Neural cell (in vitro differentiated cells): ENCODE results near the gene HIVEP3.

Experiments
- EP300 ChIP-seq: fragments of 450-650 bp; conservative IDR thresholded peaks from 2 replicates; pipeline ENCODE4 v1.6.1; 2014; ENCODE audit warnings: antibody characterized with exemption, mild to moderate bottlenecking, moderate library complexity; ENCODE audit not compliant: poor library complexity, severe bottlenecking
- EZH2 ChIP-seq: fragments of 200-600, 300-800 bp; shearing (Covaris generic), sonication (generic); IDR thresholded peaks from 2 replicates; pipeline ENCODE4 v1.6.1; 2014; ENCODE audit warnings: antibody characterized with exemption, low read length, borderline replicate concordance, mild to moderate bottlenecking; ENCODE audit not compliant: insufficient read depth, poor library complexity, severe bottlenecking
- MXI1 ChIP-seq: fragments of 450-650 bp; conservative IDR thresholded peaks from 2 replicates; pipeline ENCODE4 v1.6.1; 2014; ENCODE audit warnings: antibody characterized with exemption, mild to moderate bottlenecking; ENCODE audit not compliant: poor library complexity, severe bottlenecking
- POLR2AphosphoS5 ChIP-seq: IDR thresholded peaks from 2 replicates; pipeline ENCODE4 v1.6.1; 2012
- RAD21 ChIP-seq: fragments of 450-650 bp; conservative IDR thresholded peaks from 2 replicates; pipeline ENCODE4 v1.6.1; 2014; ENCODE audit warnings: antibody characterized with exemption, mild to moderate bottlenecking, moderate library complexity
- SMC3 ChIP-seq: fragments of 450-650 bp; conservative IDR thresholded peaks from 2 replicates; pipeline ENCODE4 v1.6.1; 2014; ENCODE audit warnings: antibody characterized with exemption, mild to moderate bottlenecking, moderate library complexity; ENCODE audit not compliant: poor library complexity
- TAF1 ChIP-seq: IDR thresholded peaks from 2 replicates; pipeline ENCODE4 v1.6.1; 2012; ENCODE audit warnings: low read depth
- TF ChIP-seq, protein P1 (sequence below): fragments of 450-650 bp; IDR thresholded peaks from 2 replicates; pipeline ENCODE4 v1.5.1; 2014; ENCODE audit warnings: antibody characterized with exemption, mild to moderate bottlenecking, moderate library complexity; ENCODE audit not compliant: poor library complexity, severe bottlenecking
- TF ChIP-seq, protein P2 (sequence below): IDR thresholded peaks from 2 replicates; pipeline ENCODE4 v1.6.1; 2012; ENCODE audit warnings: borderline replicate concordance

DNA sequence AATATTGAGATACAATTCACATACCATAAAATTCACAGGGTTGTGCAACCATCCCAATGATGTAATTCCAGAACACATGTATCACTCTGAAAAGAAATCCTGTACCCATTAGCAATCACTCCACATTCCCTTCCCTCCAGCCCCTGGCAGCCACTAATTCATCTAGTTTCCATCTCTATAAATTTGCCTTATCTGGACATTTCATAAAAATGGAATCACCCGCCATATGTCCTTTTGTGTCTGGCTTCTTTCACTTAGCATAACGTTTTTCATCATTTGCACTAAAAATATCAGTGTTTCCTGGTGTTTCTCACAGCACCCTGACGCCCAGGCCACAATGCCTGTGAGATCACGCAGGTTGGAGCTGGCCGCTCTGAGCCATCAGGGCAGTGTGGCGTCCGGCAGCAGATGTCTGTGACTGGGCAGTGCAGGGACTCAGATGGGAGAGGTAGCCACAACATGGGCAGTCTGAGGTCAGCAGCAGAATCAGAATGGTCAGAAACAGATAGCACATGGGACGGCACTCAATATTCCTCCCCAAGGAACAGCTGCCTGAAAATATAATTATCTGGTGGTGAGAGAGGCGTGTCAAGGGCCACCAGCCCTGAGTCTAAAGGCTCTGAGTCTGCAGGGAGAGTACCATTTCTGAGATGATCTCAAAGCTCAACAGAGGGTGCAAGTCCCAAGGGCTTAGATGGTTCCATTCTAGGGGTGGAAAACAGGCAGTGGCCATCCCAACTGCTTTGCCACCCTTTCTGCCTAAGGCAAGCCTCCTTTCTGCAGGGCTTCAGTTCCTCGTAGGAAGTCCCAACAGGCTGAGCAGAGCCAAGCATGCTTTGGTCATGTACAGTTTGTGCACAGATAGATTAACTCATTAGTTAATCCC, 304.8 kb downstream of the HIVEP3 start:
- TF ChIP-seq, protein P1, sequence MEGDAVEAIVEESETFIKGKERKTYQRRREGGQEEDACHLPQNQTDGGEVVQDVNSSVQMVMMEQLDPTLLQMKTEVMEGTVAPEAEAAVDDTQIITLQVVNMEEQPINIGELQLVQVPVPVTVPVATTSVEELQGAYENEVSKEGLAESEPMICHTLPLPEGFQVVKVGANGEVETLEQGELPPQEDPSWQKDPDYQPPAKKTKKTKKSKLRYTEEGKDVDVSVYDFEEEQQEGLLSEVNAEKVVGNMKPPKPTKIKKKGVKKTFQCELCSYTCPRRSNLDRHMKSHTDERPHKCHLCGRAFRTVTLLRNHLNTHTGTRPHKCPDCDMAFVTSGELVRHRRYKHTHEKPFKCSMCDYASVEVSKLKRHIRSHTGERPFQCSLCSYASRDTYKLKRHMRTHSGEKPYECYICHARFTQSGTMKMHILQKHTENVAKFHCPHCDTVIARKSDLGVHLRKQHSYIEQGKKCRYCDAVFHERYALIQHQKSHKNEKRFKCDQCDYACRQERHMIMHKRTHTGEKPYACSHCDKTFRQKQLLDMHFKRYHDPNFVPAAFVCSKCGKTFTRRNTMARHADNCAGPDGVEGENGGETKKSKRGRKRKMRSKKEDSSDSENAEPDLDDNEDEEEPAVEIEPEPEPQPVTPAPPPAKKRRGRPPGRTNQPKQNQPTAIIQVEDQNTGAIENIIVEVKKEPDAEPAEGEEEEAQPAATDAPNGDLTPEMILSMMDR = no peak
- TF ChIP-seq, protein P2, sequence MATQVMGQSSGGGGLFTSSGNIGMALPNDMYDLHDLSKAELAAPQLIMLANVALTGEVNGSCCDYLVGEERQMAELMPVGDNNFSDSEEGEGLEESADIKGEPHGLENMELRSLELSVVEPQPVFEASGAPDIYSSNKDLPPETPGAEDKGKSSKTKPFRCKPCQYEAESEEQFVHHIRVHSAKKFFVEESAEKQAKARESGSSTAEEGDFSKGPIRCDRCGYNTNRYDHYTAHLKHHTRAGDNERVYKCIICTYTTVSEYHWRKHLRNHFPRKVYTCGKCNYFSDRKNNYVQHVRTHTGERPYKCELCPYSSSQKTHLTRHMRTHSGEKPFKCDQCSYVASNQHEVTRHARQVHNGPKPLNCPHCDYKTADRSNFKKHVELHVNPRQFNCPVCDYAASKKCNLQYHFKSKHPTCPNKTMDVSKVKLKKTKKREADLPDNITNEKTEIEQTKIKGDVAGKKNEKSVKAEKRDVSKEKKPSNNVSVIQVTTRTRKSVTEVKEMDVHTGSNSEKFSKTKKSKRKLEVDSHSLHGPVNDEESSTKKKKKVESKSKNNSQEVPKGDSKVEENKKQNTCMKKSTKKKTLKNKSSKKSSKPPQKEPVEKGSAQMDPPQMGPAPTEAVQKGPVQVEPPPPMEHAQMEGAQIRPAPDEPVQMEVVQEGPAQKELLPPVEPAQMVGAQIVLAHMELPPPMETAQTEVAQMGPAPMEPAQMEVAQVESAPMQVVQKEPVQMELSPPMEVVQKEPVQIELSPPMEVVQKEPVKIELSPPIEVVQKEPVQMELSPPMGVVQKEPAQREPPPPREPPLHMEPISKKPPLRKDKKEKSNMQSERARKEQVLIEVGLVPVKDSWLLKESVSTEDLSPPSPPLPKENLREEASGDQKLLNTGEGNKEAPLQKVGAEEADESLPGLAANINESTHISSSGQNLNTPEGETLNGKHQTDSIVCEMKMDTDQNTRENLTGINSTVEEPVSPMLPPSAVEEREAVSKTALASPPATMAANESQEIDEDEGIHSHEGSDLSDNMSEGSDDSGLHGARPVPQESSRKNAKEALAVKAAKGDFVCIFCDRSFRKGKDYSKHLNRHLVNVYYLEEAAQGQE = no peak
- TF ChIP-seq POLR2AphosphoS5 (no peak), EP300 (no peak), MXI1 (no peak), RAD21 (no peak), TAF1 (no peak), EZH2 (no peak), SMC3 (no peak)
